CD4-positive, alpha-beta T cell (primary cell): Measurements from ENCODE around the gene STK11. TPM values are rescaled to one million over a fixed set of nuclear protein-coding genes. Genes with fewer than 3 reads are reported as not detected.

ENCODE experiments used
- ATAC-seq: fragments of 200-7000 bp; cut with Tn5 transposase; one replicate; pipeline ENCODE4 v1.10.0; 2022; ENCODE audit warnings: mild to moderate bottlenecking; ENCODE audit not compliant: poor library complexity
- CTCF ChIA-PET: fragments of 350-600 bp; sonication (Branson Sonifier 250); formaldehyde crosslinking; loops from one replicate; lab custom pipeline; 2021; ENCODE audit warnings: antibody characterized with exemption, inconsistent platforms; lab: Charles Lee
- POLR2A ChIA-PET: fragments of 350-600 bp; sonication (Branson Sonifier 250); formaldehyde crosslinking; loops from one replicate; lab custom pipeline; 2021; ENCODE audit warnings: antibody characterized with exemption, inconsistent platforms; lab: Charles Lee
- DNase-seq, 14 experiments: peaks; one replicate each; pipeline ENCODE4 v3.0.0-alpha.2; 2013 to 2020; ENCODE audit warnings: mixed read lengths in 2 of 14
- H3K27ac ChIP-seq, 2 donors: one replicate each; pipeline versions ENCODE4 v1.5.1 to v1.7.0; 2013; ENCODE audit warnings: low read length in 2 of 2, low read depth in 1 of 2, mild to moderate bottlenecking in 1 of 2
- H3K27me3 ChIP-seq, 2 experiments: 1 replicate in 1 of 2; 2 replicates in 1 of 2; pipeline versions ENCODE4 v1.6.1 to v1.7.0; 2013; ENCODE audit warnings: low read length in 2 of 2, control low read depth in 1 of 2, mild to moderate bottlenecking in 1 of 2, moderate library complexity in 1 of 2; ENCODE audit not compliant: insufficient read depth in 2 of 2, control insufficient read depth in 1 of 2
- H3K36me3 ChIP-seq: one replicate; pipeline ENCODE4 v1.6.1; 2013; ENCODE audit warnings: low read length, control low read depth; ENCODE audit not compliant: insufficient read depth
- H3K4me1 ChIP-seq: one replicate; pipeline ENCODE4 v1.6.1; 2013; ENCODE audit warnings: low read length, control low read depth; ENCODE audit not compliant: insufficient read depth
- H3K4me3 ChIP-seq: one replicate; pipeline ENCODE4 v1.5.1; 2013; ENCODE audit warnings: mild to moderate bottlenecking, low read length, moderate library complexity
- H3K9me3 ChIP-seq, 2 experiments: 1 replicate in 1 of 2; 2 replicates in 1 of 2; pipeline versions ENCODE4 v1.6.1 to v1.7.0; 2013; ENCODE audit warnings: low read length in 2 of 2, mild to moderate bottlenecking in 2 of 2, control low read depth in 1 of 2, moderate library complexity in 1 of 2; ENCODE audit not compliant: control insufficient read depth in 1 of 2, insufficient read depth in 1 of 2
- H3K27ac Mint-ChIP-seq: one replicate; pipeline ENCODE4 v1.8.0; 2020; ENCODE audit warnings: mixed read lengths
- H3K27me3 Mint-ChIP-seq: one replicate; pipeline ENCODE4 v1.8.0; 2021; ENCODE audit warnings: mixed read lengths
- H3K36me3 Mint-ChIP-seq: one replicate; pipeline ENCODE4 v1.8.0; 2021; ENCODE audit warnings: low read depth, mixed read lengths
- H3K4me1 Mint-ChIP-seq: one replicate; pipeline ENCODE4 v1.8.0; 2021; ENCODE audit warnings: low read depth, mixed read lengths
- H3K4me3 Mint-ChIP-seq: one replicate; pipeline ENCODE4 v1.8.0; 2020; ENCODE audit warnings: mild to moderate bottlenecking, mixed read lengths
- H3K9me3 Mint-ChIP-seq: one replicate; pipeline ENCODE4 v1.8.0; 2020; ENCODE audit warnings: mixed read lengths
- intact Hi-C, 2 experiments: fragments of 100-400 bp; cut with DNase I in 1 of 2; cut with micrococcal nuclease in 1 of 2; formaldehyde crosslinking; loops; one replicate each; pipeline versions ENCODE4 v1.15.1 to v1.9.0; 2023 to 2025; cut with DNase I, micrococcal nuclease
- total RNA-seq, 174 experiments: library from RNA in 2 of 174; stranded (reverse) in 2 of 174; gene quantifications; one replicate each; pipeline ENCODE4 v1.2.3 and lab custom pipeline; 2021 to 2026
- TF ChIP-seq, protein P1 (sequence below): fragments of 200-600 bp; IDR thresholded peaks from one replicate; pipeline ENCODE4 v1.8.0; 2022; ENCODE audit warnings: antibody characterized with exemption, mild to moderate bottlenecking

STK11 gene
- total RNA-seq, 2 experiments from 2014 or later: 49.7 to 53.0 TPM

DNA sequence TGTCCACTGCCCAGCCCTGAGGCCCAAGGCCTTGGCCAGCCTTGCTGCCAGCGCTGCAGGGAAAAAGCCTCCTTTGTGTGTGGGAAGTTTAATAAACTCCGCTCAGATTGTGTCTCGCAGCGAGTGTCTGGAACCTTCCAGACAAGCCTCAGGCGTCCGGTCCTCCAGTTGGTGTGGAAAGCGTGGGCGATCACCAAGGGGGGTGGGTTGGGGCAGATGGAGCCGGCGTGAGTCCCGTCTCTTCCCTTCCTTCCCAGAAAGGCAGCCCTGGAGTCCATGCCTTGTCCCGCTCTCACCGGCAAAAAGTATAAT lies 4.6 kb downstream of the STK11 start:
- no peaks in the 10 kb centered on the region for H3K9me3 Mint-ChIP-seq
- CTCF ChIA-PET: no interaction called here
- H3K36me3 ChIP-seq: peaks cover 18% of the 10 kb centered on the region
- no peaks in the 10 kb centered on the region for H3K27me3 ChIP-seq
- no peak overlapping the region for H3K4me3 ChIP-seq
- POLR2A ChIA-PET: no interaction called here
- peaks cover 29% of the 10 kb centered on the region for H3K36me3 Mint-ChIP-seq
- H3K27ac ChIP-seq: no peak overlapping the region
- H3K27ac Mint-ChIP-seq: no peak overlapping the region
- ATAC-seq: no peak
- H3K27me3 Mint-ChIP-seq: no peaks in the 10 kb centered on the region
- intact Hi-C loops: no loop called here
- peaks cover 80% of the 10 kb centered on the region for H3K4me1 ChIP-seq
- peaks cover 35% of the 10 kb centered on the region for H3K4me1 Mint-ChIP-seq
- TF ChIP-seq, protein P1, sequence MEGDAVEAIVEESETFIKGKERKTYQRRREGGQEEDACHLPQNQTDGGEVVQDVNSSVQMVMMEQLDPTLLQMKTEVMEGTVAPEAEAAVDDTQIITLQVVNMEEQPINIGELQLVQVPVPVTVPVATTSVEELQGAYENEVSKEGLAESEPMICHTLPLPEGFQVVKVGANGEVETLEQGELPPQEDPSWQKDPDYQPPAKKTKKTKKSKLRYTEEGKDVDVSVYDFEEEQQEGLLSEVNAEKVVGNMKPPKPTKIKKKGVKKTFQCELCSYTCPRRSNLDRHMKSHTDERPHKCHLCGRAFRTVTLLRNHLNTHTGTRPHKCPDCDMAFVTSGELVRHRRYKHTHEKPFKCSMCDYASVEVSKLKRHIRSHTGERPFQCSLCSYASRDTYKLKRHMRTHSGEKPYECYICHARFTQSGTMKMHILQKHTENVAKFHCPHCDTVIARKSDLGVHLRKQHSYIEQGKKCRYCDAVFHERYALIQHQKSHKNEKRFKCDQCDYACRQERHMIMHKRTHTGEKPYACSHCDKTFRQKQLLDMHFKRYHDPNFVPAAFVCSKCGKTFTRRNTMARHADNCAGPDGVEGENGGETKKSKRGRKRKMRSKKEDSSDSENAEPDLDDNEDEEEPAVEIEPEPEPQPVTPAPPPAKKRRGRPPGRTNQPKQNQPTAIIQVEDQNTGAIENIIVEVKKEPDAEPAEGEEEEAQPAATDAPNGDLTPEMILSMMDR: no peak
- no peaks in the 10 kb centered on the region for H3K9me3 ChIP-seq
- no peak for DNase-seq
- peak overlapping the region; percentile 68 for H3K4me3 Mint-ChIP-seq

DNA sequence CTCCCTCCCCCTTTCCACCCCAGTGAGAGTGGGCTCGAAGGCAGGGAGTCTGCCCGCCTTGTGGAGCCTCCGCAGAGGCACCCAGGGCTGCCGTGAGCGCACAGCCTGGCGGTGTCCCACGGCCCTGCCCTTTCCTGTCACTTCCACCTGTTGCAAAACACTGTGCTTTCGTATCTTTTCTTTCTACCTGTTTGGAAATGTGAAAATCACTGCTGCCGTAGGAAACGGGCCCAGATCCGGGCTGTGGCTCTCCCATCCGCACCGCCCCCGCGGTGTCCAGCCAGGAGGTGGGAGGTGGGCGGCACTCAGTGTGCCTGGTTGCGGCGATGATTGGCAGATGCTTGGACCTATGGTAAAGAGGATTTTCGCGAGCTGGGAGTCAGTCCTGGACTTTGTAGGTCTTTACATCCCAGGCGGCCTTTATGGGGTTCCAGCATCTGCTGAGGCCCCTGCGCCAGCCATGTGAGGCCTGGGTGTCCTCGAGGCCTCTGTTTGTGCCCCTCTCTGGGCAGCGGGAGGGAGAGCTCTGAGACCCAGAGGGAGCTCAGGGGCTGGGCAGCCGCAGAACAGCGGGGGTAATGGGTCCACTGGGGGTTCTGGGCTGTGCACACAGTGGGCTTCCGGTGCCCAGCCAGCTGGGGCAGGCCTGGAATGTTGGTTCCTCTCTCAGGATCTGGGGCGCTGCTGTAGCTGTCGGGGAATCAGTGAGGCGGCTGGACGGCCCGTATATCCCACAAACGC lies 6.1 kb downstream of the STK11 start:
- DNase-seq (no peak), ATAC-seq (no peak)
- ChIA-PET CTCF (interaction anchor here (1.3 kb wide), 1 partner anchor 98 kb away, joined by 3 read pairs; no protein-coding TSS in a partner anchor), POLR2A (interaction anchor here (1.2 kb wide), 1 partner anchor 57 kb away, joined by 3 read pairs; the partner anchor contains the start of gene CIRBP)
- Mint-ChIP-seq H3K27ac (no peak overlapping the region), H3K36me3 (peaks cover 27% of the 10 kb centered on the region), H3K9me3 (no peaks in the 10 kb centered on the region), H3K27me3 (no peaks in the 10 kb centered on the region), H3K4me1 (peaks cover 34% of the 10 kb centered on the region), H3K4me3 (peak overlapping the region; percentile 71)
- Histone ChIP-seq H3K4me3 (no peak overlapping the region), H3K27me3 (no peaks in the 10 kb centered on the region), H3K4me1 (peaks cover 74% of the 10 kb centered on the region), H3K36me3 (peaks cover 22% of the 10 kb centered on the region), H3K9me3 (no peaks in the 10 kb centered on the region), H3K27ac (no peak overlapping the region)
- TF ChIP-seq, protein P1: no peak
- intact Hi-C loops: no loop called here

GRCh38 chr19:1213391-1214286 lies 8.1 kb downstream of the STK11 start:
- no peaks in the 10 kb centered on the region for H3K9me3 ChIP-seq
- H3K27me3 ChIP-seq: no peaks in the 10 kb centered on the region
- peak overlapping the region; percentile 26 for H3K4me3 ChIP-seq
- no peaks in the 10 kb centered on the region for H3K9me3 Mint-ChIP-seq
- peak overlapping the region; percentile 90 for H3K27ac Mint-ChIP-seq
- H3K4me1 ChIP-seq: peaks cover 54% of the 10 kb centered on the region
- ATAC-seq: peak; percentile 94
- intact Hi-C loops: no loop called here
- peak in 13 of 14 experiments; percentile 19 to 88 (median 50) for DNase-seq
- peak overlapping the region; percentile 85 for H3K4me3 Mint-ChIP-seq
- peak overlapping the region; percentile 54 to 80 for H3K27ac ChIP-seq
- peaks cover 22% of the 10 kb centered on the region for H3K4me1 Mint-ChIP-seq
- ChIA-PET POLR2A (interaction anchor here (1.9 kb wide), 1 partner anchor 56 kb away, joined by 13 read pairs; the partner anchor contains the start of gene CIRBP), CTCF (interaction anchor here (1.0 to 1.7 kb wide), 2 partner anchors 10 to 31 kb away, joined by 3 to 7 read pairs; no protein-coding TSS in a partner anchor)
- H3K36me3 Mint-ChIP-seq: peaks cover 19% of the 10 kb centered on the region
- peaks cover 22% of the 10 kb centered on the region for H3K36me3 ChIP-seq
- TF ChIP-seq, protein P1: no peak
- no peaks in the 10 kb centered on the region for H3K27me3 Mint-ChIP-seq
